OCI-LY7 (cell line): ENCODE measurements around the gene DMRTC2. TPM values are rescaled to one million over a fixed set of nuclear protein-coding genes. Genes with fewer than 3 reads are reported as not detected.

ENCODE experiments used
- BruUV-seq: library from RNA; stranded (reverse); fragments of 400-500 nt; replicated peaks from 2 replicates; lab custom pipeline; 2021; lab: Mats Ljungman, UMichigan
- CTCF ChIA-PET: fragments of 300-600 bp; sonication (Branson Sonifier 250); formaldehyde crosslinking; loops from one replicate; lab custom pipeline; 2022; ENCODE audit warnings: antibody characterized with exemption; ENCODE audit not compliant: unreplicated experiment; lab: Charles Lee
- POLR2A ChIA-PET: fragments of 300-600 bp; sonication (Branson Sonifier 250); formaldehyde crosslinking; loops from one replicate; lab custom pipeline; 2022; ENCODE audit warnings: antibody characterized with exemption; lab: Charles Lee
- DNase-seq: peaks from one replicate; pipeline ENCODE4 v3.0.0-alpha.2; 2015; ENCODE audit warnings: low spot score
- H2AFZ ChIP-seq: fragments of 200-600 bp; sonication (generic), shearing (Covaris generic); 2 replicates; pipeline ENCODE4 v1.6.1; 2014; ENCODE audit warnings: mild to moderate bottlenecking, antibody characterized with exemption, low read length, moderate library complexity
- H3K27ac ChIP-seq: fragments of 200-600 bp; sonication (generic); 2 replicates; pipeline ENCODE4 v1.5.1; 2014; ENCODE audit warnings: mixed run types, low read depth, mild to moderate bottlenecking, moderate library complexity, low read length, inconsistent platforms; ENCODE audit not compliant: poor library complexity, severe bottlenecking
- H3K36me3 ChIP-seq: fragments of 200-600 bp; sonication (generic); 2 replicates; pipeline ENCODE4 v1.6.1; 2014; ENCODE audit warnings: mild to moderate bottlenecking, antibody characterized with exemption, low read length, moderate library complexity, mixed read lengths; ENCODE audit not compliant: insufficient read depth
- H3K4me1 ChIP-seq: fragments of 200-600 bp; sonication (generic); 2 replicates; pipeline ENCODE4 v1.5.1; 2014; ENCODE audit warnings: mild to moderate bottlenecking, low read length; ENCODE audit not compliant: insufficient read depth, poor library complexity, severe bottlenecking
- H3K4me2 ChIP-seq: fragments of 200-600 bp; sonication (generic); 2 replicates; pipeline ENCODE4 v1.6.1; 2014; ENCODE audit warnings: mild to moderate bottlenecking, low read length
- H3K4me3 ChIP-seq: fragments of 200-600 bp; sonication (generic); 2 replicates; pipeline ENCODE4 v1.5.1; 2014; ENCODE audit warnings: mild to moderate bottlenecking, low read depth, low read length; ENCODE audit not compliant: poor library complexity, severe bottlenecking
- H3K79me2 ChIP-seq: fragments of 200-600 bp; sonication (generic); 2 replicates; pipeline ENCODE4 v1.6.1; 2016; ENCODE audit warnings: low read depth, mild to moderate bottlenecking, low read length, moderate library complexity, mixed read lengths; ENCODE audit not compliant: insufficient read depth
- H3K9me2 ChIP-seq: fragments of 200-600 bp; sonication (generic); 2 replicates; pipeline ENCODE4 v1.6.1; 2016; ENCODE audit warnings: mild to moderate bottlenecking, low read length, mixed read lengths; ENCODE audit not compliant: insufficient read depth
- H3K9me3 ChIP-seq: fragments of 200-600 bp; sonication (generic); 2 replicates; pipeline ENCODE4 v1.6.1; 2014; ENCODE audit warnings: mild to moderate bottlenecking, mixed run types, low read length, mixed read lengths
- H4K20me1 ChIP-seq: fragments of 200-600 bp; sonication (generic); 2 replicates; pipeline ENCODE4 v1.6.1; 2014; ENCODE audit warnings: mild to moderate bottlenecking, antibody characterized with exemption, low read length, moderate library complexity, mixed read lengths; ENCODE audit not compliant: insufficient read depth
- EZH2phosphoT487 ChIP-seq: fragments of 200-600 bp; sonication (generic); IDR thresholded peaks from 2 replicates; pipeline ENCODE4 v1.6.1; 2018; ENCODE audit warnings: low read depth, borderline replicate concordance, mild to moderate bottlenecking, mixed run types, antibody characterized with exemption, low read length, moderate library complexity, mixed read lengths
- intact Hi-C: fragments of 100-400 bp; cut with micrococcal nuclease; formaldehyde crosslinking; loops from one replicate; pipeline ENCODE4 v1.10.0; 2022; ENCODE audit not compliant: unreplicated experiment
- total RNA-seq, 2 experiments: library from RNA; depleted of rRNA in 1 of 2; stranded (reverse); fragments of >200 nt in 1 of 2; shearing (Covaris generic) in 1 of 2; gene quantifications; 2 replicates each; pipeline ENCODE4 v1.2.3, GENCODE V29; 2014 to 2022
- TF ChIP-seq, protein P1 (sequence below): fragments of 200-600 bp; sonication (generic); conservative IDR thresholded peaks from 2 replicates; pipeline ENCODE4 v1.5.1; 2014; ENCODE audit warnings: mild to moderate bottlenecking, antibody characterized with exemption, low read length, moderate library complexity, mixed read lengths

The DMRTC2 gene
- total RNA-seq, 2 experiments from 2014 or later = not detected

DNA sequence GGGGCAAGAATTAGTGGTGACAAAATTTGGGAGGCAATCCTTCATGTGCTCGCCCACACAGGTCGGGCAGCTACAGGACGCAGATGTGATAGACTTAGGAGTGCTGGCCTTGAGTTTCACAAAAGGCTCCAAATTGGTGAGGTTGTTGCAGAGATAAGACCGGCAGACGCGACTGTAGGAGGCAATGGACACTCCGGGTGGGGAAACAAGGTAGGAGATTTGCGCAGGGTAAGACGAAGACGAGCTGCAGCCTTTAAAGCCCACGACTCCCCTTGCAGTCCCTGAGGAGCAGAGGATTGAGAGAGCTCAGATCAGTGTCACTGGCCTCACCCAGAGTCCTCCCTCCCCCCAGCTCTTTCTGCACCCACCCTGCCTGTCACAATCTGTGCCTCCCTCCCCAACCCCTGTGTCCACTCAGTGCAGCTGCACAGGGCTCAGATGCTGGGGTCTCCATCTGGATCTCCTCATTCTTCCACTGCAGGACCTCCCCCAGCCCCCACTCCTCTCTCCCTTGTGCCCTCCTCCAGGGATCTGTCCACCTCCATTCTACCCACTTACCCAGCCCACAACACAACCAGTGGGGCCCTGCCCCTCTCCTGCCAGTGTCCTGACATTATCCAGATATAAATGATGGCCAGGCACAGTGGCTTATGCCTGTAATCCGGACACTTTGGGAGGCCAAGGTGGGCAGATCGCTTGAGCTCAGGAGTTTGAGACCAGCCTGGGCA, 6.7 kb upstream of the DMRTC2 start:
- Histone ChIP-seq H3K4me3 (no peak overlapping the region), H2AFZ (no peak overlapping the region), H3K9me2 (no peaks in the 10 kb centered on the region), H3K4me2 (no peak overlapping the region), H3K79me2 (no peaks in the 10 kb centered on the region), H3K27ac (no peak overlapping the region), H3K9me3 (no peaks in the 10 kb centered on the region), H4K20me1 (no peaks in the 10 kb centered on the region), H3K36me3 (no peaks in the 10 kb centered on the region), H3K4me1 (peaks cover 14% of the 10 kb centered on the region)
- POLR2A ChIA-PET = interaction anchor here (0.6 kb wide), 1 partner anchor 146 kb away, joined by 10 read pairs; no protein-coding TSS in a partner anchor
- TF ChIP-seq, protein P1, sequence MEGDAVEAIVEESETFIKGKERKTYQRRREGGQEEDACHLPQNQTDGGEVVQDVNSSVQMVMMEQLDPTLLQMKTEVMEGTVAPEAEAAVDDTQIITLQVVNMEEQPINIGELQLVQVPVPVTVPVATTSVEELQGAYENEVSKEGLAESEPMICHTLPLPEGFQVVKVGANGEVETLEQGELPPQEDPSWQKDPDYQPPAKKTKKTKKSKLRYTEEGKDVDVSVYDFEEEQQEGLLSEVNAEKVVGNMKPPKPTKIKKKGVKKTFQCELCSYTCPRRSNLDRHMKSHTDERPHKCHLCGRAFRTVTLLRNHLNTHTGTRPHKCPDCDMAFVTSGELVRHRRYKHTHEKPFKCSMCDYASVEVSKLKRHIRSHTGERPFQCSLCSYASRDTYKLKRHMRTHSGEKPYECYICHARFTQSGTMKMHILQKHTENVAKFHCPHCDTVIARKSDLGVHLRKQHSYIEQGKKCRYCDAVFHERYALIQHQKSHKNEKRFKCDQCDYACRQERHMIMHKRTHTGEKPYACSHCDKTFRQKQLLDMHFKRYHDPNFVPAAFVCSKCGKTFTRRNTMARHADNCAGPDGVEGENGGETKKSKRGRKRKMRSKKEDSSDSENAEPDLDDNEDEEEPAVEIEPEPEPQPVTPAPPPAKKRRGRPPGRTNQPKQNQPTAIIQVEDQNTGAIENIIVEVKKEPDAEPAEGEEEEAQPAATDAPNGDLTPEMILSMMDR = no peak
- TF ChIP-seq EZH2phosphoT487 = no peak
- no peak for DNase-seq
- CTCF ChIA-PET = no interaction called here
- intact Hi-C loops = no loop called here
- no TSS peak for BruUV-seq

DNA sequence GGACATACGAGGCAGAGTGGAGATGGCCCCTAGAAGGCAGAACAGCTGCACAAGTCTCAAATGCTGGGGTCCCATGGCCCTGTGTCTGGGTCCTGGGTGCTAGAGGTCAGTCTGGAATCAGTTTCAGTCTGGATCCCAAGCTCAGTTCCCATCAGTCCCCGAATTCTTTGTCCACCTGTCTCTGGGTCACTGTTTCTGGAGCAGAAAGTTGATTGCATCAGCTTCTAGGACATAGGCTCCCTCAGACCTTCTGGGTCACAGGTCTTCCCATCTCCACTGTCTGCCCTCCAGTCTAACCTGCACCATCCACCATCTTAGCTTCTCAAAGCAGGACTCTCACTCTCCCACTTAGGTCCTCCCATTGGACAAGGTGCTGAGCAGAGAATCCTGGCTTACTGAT, 5.6 kb upstream of the DMRTC2 start:
- Histone ChIP-seq H2AFZ (no peak overlapping the region), H3K36me3 (no peaks in the 10 kb centered on the region), H4K20me1 (no peaks in the 10 kb centered on the region), H3K4me3 (no peak overlapping the region), H3K9me3 (no peaks in the 10 kb centered on the region), H3K4me2 (no peak overlapping the region), H3K4me1 (peaks cover 14% of the 10 kb centered on the region), H3K9me2 (no peaks in the 10 kb centered on the region), H3K27ac (no peak overlapping the region), H3K79me2 (no peaks in the 10 kb centered on the region)
- CTCF ChIA-PET = no interaction called here
- TF ChIP-seq, protein P1 = no peak
- TF ChIP-seq EZH2phosphoT487 = no peak
- POLR2A ChIA-PET = no interaction called here
- DNase-seq = no peak
- intact Hi-C loops = no loop called here
- no TSS peak for BruUV-seq

DNA sequence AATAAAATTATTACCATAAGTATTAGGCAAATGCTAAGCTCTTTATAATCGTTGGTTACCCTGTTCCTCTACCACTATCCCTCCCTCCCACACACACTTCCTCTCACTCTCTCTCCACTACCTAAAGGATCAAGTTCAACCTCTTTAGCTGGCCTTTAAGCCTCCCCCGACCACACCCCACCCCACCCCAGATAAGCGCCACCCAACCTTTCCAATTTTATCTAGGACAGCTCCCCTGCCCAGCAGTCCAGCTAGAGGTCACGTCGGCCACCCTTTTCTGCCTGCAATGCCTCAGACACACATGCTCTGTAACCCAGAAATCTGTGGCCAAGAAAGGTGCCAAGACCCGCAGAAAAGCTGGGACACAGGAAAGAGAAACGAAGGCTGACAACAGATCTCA, 1.5 kb upstream of the DMRTC2 start:
- H3K79me2 ChIP-seq = no peaks in the 10 kb centered on the region
- ChIA-PET CTCF (no interaction called here), POLR2A (no interaction called here)
- no peak overlapping the region for H3K27ac ChIP-seq
- DNase-seq = no peak
- no peak overlapping the region for H2AFZ ChIP-seq
- H3K36me3 ChIP-seq = no peaks in the 10 kb centered on the region
- H3K9me2 ChIP-seq = no peaks in the 10 kb centered on the region
- H3K4me2 ChIP-seq = no peak overlapping the region
- H3K4me1 ChIP-seq = peaks cover 5% of the 10 kb centered on the region
- TF ChIP-seq, protein P1 = no peak
- TF ChIP-seq EZH2phosphoT487 = no peak
- no TSS peak for BruUV-seq
- H3K4me3 ChIP-seq = no peak overlapping the region
- no peaks in the 10 kb centered on the region for H3K9me3 ChIP-seq
- intact Hi-C loops = no loop called here
- H4K20me1 ChIP-seq = no peaks in the 10 kb centered on the region
